NCI-H526 (cell line): Measurements from ENCODE around the gene PPP2R2C.

Experiments
- DNase-seq, 2 experiments: peaks; one replicate each; lab custom pipeline; 2025; lab: John Stamatoyannopoulos, UW

The PPP2R2C gene

DNA sequence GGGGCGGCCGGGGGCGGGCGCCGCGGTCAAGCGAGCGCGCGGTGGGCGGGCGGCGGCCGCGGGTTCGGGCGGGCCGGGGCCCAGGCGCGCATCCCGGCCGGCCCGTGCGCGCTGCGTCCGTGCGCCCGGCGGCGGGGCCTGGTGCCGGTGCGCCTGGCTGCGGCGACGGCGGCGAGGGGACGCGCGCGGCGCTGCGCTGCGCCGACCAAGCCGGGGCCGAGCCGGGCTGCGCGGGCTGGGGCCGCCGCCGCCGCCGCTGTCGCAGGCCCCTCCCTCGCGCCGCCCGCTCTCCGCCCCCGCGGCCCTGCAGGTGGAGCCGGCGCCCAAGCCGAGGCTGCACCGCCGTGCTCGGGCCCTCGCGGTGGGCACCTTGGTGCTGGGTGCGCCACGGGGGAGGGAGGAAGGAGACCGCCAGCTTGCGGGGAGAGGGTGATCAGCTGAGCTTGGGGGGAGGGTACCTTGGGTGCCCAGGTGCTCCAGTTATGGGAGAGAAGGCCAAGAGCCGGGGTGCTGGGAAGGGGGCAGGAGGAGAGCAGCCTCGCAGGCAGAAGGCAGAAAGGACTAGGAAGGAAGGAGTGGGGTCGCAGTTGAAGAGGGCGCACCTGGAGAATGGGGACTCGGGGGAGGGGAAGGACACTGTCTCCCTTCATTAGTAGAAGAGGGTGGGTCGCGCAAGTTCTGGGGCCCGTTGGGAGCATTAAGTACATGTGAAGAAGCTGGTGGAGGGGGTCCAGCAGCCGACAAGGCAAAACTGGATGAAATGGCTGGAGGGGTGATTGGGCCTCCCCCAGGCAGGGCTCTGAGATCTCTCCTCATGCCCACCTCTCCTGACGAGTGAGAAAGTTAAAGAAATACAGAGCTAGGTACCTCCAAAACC is at the start of gene PPP2R2C:
PPP2R2C (minus strand) TSS at position 228 of the 877 bp plus-strand sequence. CDS start 385 bp downstream, outside the sequence.
- peak in 1 of 2 experiments; percentile 82 for DNase-seq

DNA sequence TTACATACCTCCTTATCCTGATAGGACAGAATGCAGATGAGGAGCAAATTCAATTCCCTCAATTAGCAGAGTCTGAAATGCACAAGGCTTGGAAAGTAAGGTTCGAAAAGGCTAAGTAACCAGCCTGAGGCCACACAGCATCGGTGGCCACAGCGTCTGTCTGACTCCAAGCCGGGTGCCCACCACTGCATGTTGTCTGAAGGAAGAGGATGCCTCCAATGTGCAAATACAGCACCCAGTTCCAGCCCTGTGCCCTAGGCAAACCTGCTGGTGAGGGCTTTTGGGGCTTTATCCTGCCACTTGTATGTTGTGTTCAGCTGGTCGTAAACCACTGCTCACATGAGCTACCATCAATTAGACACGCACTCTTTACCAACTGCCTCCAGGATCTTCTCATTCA is 48.6 kb upstream of the PPP2R2C start:
- no peak for DNase-seq

DNA sequence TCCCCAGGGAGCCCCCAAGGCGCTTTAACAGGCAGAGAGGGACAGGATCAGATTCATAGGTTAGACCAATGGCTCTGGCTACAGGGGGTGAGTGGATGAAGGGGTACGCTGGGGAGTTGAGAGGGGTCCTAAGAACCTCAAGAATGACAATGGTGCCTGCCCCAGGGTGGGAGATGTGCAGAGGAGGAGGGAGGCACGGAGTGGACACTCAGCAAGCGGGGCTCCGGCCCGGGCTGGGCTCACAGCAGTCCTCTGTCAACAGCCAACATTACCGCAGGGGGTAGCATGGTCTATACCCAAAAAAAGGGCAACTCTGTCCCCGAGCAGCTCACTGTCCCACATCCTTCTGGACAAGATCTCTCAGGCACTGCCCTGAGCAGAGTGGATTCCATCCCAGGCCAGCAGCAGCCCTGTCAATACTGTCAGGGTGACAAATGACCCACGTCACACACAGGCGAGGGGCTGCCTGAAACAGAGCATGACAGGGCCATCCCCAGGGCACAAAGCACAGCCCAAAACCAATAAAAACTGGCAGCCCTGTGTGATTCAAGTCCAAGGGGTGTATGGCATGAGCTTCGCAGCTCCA is 47.7 kb upstream of the PPP2R2C start:
- no peak for DNase-seq

DNA sequence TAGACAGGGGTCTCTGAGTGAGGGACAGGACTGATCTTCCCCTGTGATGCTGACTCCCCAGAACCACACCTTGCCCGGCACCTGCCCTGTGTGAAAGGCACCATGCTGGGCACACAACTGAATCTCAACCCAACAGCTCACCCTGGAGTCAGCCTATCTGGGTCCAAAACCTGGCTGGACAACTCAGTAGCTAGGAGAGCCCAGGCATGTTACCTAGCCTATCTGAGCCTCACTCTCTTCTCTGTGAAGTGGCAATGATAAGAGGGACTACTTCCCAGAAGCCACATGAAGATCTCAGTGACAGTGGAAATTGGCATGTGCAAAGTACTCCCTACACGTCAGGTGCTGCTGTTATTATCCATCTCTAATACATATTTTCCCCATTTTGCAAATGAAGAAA is 44.8 kb upstream of the PPP2R2C start:
- no peak for DNase-seq

DNA sequence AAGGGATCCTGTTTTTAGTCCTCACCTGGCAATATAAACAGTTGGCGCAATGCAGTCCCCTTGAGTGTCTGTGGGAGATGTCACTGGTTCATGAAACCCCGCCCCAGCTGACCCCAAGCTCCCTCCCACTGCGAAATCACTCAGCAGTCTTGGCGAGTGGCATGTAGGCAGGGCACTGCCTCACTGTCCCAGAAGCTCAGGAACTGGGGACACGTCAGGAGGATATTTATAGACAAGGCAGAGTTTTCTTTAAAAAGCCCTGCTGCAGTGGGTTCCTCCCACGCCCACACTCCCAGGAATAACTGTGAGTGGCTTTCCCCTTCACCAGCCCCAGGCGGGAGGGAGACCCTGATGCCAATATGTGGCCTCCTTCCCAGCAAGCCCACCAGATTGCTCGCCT is 44.3 kb upstream of the PPP2R2C start:
- DNase-seq, result no peak

DNA sequence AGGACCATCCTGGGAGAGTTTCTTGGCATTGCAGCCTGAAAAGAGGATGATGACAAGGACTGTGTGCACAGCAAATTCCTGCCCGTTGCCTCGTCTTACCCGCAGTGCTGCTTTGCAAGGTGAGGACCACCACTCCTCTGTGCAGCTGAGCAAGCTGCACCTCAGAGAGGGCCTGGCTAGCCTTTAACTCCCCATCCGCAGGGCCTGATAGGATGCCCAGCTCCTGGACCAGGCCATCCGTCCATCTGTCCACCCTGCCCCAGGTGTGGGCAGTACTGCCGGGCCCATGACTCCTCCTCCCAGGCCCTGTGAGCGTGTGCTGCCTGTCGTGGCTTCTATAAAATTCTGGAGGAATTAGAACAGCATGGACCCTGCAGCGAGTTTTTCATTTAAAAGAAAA is 43.9 kb upstream of the PPP2R2C start:
- DNase-seq, result no peak

DNA sequence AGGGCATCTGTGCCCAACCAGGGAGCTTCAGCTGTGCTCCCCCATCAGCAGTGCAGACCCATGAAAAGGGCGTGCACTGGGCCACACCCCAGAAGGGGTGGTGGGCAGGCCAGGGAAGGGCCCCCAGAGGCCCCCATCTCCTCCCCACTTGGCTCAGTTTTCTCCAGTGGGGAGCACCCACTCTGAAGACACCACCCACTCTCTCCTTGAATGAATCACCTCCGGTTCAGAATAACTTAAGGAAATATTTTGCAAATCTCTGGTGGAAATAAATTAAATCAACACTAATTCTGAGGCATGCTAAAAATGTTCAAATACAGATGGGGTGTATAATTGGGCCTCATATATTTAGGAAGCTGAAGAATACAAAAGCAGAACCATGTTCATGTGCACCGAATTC is 41.3 kb upstream of the PPP2R2C start:
- no peak for DNase-seq

DNA sequence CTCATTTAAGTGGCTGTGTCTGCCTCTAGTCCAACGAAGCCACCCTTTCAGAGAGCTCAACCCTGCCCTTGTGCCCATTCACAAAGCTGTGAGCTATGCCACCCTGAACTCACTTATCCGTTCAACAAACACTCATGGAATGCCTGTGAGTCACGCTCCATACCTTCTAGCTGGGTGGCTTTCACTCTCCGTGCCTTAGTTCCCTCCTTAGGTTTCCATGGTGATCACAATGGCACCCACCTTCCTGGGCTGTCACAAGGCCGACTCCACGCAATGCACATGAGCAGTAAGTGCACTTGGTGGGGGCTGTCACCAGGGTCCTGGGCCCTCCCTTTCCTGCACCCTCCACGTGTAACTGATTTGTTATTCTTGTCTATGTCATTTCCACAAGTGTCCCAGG is 37.2 kb upstream of the PPP2R2C start:
- no peak for DNase-seq

DNA sequence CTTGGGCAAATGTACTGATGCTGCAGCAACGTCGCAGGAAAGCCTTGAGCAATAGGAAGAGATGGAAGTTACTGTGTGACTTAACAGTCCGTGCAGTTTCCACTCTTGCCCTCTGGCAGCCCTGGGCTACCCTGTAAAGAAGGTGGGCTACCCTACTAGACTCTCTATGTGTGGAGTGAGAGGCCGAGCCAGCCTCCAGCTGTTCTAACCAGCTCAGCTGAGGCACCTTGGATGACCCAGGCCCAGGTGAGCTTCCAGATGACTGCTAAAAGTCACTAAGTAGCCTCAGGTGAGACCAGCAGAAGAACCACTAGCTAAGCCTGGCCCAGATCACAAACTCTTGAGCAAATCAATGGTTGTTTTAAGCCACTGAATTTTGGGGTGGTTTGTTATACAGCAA is 34.9 kb upstream of the PPP2R2C start:
- DNase-seq, result no peak

DNA sequence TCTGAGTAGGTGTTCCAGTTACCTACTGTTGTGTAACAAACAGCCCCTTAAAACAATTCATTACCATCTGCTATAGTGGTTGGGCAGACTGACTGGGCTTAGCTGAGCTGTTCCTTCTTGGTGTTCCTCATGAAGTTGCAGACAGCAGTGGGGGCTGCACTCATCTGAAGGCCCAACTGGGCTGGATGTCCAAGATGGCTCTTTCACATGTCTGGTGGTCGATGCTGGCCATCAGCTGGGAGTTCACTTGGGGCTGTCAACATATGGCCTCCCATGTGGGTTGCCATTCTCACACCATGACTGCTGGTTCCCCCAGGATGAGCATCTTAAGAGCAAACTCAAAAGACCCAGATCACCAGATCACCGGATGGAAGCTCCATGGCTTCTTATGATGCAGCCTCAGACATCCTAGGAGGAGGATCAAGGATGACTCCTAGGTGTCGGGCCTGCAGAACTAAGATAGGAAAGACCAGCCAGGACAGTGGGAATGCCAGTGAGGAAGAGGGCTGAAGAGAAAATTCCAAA is 34.3 kb upstream of the PPP2R2C start:
- no peak for DNase-seq

DNA sequence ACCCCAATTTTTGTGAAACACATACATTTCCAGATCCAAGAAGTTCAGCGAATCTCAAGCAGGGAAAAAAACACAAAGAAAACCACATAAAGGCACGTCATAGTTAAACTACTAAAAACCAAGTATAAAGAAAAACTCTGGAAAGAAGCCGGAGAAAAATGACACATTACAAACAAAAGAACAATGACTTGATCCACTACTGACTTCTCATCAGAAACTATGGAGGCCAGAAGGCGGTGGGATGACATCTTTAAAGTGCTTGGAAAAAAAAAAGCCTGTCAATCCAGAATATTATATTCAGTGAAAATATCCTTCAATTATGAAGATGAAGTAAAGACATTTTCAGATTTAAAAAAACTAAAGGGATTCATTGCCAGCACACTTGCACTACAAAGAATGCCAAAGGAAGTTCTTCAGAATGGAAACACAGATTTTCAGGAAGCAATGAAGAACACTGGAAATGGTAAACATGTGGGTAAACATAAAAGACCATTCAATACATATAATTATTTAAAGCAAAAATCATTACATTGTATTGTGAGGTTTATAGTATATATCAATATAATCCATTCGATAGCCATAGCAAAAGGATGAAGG is 32.6 kb upstream of the PPP2R2C start:
- no peak for DNase-seq

DNA sequence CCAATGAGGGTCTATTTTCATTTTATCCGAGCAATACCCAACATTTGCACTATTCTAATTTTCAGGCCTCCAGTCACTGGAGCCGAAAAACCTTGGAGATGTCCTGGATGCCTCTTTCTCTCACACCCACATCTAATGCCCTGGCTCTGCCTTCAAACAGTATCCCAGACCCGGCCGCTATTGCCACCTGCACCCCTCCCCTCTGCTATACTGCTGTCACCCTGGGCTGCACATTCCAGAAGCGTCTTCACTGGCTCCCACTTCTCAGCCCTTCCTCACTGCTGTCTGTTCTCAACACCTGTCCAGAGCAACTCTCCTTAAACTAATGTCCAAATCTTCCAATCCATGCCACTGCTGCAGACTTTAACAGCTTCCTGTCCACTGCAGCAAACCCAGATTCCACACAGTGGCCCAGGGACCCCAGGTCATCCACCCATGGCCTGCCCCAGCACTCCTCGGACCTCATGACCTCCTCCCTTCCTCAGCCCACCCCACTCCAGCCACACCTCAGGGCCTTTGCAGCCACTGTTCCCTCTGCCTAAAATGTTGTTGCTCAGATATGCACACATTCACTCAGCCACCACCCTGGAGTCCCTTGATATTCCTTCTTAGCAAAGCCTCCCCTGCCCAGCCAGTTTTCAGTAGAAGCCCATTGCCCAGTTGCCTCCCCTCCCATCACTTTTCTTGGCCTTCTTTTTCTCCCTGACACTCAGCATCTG is 30.5 kb upstream of the PPP2R2C start:
- no peak for DNase-seq

DNA sequence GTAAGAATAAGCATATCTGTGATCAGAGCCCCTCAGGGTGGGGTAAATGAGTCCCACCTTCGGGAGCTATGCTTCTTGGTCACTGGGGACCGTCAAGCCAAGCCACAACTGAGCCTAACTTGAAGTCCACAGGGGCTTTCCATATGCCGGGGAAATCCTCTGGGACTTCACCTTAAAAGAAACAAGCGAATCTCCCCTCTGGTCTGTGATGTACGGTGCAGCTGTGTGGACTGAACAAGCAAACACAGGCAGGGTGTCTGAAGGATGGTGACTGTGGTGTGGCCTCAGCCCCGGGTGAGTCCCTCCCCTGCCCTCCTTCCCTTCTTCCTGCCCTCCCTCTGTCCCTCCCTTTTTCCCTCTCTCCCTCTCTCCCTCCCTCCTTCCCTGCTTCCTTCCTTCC is 29.7 kb upstream of the PPP2R2C start:
- no peak for DNase-seq

DNA sequence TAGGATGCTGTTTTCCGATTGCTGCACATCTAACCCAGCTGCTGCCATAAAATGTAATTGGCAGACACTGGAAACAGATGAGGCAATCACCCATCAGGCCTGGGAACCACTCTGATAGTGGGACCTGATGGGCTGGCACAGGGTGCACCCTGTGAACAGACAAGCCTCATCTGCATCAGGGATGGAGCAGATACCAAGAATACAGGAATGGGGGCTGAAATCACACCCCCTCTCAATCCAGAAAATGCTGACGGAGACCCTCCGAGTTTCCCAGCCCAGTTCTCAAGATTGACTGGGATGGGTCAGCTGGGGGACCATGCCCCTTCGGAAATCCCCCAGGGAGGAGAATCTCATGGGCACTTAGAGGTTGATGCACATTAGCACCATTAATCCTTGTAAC is 28.8 kb upstream of the PPP2R2C start:
- no peak for DNase-seq

DNA sequence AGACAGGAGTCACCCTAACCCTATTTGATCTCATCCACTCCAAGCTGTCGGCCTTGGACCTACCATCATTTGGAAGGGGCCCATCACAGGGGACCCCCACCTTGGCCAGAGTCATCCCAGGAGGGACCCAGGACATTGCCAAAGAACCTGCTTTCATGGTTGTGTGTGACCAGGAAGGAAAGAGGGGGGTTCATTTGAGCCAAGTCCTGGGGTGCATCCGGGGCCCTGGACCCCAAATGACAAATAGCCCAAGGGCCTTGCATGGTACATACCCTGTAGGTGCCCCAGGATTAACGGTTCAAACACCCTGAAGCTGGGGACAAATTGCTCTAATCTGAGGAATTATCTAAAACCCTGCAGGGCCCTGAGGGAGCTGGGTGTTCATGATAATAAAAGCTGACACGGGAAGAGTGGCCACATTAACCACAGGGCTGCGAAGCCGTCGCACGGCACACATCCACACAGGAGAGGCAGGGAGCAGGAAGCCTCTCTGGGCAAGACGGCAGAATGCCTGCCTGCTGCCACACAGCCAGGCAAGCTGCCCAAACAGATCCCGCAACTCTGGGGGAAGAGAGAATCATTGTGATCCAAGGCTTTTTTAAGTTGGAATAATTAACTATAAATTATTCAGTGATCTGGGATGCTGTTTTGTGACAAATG is 28.2 kb upstream of the PPP2R2C start:
- no peak for DNase-seq

DNA sequence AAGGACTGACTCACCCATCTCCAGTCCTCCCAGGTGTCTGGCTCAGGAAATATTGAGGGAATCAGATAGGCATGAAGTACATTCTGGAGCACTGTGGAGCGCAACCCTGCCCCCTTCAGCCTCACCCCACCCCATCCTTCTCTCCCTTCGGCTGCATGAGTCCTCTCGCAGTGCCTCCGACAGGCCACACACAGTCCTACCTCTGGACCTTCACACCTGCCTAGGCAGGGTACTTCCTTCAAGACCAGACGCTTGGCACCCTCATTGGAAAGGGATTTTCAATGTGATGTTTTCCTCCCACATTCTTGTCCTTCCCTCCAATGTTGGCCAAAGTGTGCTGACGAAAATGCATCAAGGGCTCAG is 26.8 kb upstream of the PPP2R2C start:
- DNase-seq, result no peak

DNA sequence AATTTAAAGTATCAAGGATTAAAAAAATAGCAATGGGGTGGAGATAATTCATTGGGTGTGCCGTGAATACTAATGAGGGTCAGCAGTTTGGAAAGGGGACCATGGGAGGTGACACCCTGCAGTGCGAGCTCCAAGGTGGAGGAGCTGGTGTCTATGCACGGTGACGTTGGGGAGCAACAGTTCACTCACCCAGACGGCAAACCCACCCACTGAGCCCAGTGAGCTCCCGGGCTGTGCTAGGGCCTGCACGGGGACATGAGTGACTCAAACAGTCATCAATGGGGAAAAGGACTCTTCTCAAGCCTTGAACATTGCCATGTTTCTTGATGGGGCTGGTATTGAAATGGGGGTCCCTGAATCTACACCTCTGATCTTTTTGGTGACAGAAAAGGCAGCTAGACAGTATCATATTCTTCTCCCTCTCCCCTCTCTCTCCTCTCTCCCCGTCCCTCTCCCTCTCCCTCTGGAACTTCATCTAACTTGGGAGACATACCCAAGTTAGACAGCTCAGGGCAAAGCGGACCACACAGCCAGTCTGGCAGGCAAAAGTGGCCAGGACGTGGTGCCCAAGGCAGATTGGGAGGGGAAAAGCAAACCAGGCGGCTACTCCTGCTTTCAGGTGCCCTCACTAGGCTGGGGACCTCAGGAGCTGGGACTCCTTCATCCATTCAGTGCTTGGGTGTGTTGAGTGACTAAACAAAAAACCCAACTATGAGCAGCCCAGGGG is 26.3 kb upstream of the PPP2R2C start:
- DNase-seq, result no peak

DNA sequence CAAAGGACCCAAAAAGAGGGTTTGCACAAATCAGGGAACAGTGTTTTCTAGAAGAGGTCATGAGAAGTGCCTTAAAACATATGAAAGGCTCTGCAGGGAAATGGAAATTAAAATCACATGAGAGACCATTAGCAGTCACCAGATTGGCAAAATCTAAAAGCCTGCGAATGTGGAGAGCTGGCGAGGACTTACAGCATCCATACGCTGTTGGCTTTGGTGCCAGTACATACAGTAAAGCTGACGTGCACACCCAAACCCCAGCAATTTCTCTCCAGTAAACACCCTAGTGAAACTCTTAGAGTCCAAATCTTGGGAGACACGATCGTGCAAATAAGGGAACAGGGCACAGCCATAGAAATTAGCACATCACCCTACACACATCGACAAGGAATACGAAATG is 25.4 kb upstream of the PPP2R2C start:
- DNase-seq, result no peak

DNA sequence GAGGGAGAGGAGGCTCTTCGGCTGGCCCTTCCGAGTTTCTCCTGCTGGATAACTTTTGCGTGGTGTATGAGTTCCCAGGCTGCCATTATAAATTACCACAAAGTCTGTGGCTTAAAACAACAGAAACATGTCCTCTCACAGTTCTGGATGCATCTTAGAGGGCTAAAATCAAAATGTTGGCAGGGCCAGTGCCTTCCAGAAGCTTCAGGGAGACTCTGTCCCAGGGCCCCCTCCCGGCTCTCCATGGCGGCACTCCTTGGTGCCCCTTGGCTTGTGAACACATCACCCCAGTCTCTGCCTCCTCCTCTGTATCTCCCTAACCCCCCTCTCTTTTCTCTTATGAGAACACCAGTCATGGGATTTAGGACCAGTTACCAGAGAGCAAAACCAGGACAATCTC is 23.3 kb upstream of the PPP2R2C start:
- DNase-seq, result no peak

DNA sequence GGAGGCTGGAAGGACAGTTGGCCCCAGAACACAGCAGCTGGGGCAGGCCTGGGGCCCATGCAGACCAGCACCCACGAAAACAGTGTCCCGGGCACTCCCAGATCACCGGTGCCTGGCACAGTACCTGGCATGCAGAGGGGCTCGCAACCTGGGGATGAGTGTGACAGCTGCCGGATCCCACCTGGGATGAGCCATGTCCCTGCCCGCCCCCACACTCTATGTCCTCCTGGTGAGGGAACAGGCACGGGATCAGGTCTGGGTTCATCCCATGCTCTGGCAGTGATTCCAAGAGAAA is 22.8 kb upstream of the PPP2R2C start:
- no peak for DNase-seq
